ENCODE results near the gene HMX1.

The HMX1 gene

DNA sequence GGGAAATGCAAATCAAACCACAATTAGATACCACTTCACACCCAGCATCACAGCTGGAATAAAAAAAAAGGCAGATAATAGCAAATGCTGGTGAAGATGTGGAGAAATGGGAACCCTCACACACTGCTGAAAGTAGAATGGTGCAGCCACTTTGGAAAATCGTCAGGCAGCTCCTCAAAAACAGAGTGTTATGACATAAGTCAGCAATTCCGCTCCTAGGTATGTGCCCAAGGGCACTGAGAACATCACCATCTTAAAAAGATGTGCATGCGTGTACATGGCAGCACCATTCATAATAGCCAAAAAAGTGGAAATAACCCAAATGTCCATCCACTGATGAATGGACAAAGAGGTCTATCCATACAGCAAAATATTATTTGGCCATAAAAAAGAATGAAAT, 28.0 kb downstream of the HMX1 start:
- DNase-seq (ENCODE audit: insufficient read length, low spot score) (no peak), FAIRE-seq (no peak)
- no peak for TF ChIP-seq CTCF (IDR thresholded peaks at IDR 0.05; ENCODE audit: insufficient read depth, missing control alignments)

DNA sequence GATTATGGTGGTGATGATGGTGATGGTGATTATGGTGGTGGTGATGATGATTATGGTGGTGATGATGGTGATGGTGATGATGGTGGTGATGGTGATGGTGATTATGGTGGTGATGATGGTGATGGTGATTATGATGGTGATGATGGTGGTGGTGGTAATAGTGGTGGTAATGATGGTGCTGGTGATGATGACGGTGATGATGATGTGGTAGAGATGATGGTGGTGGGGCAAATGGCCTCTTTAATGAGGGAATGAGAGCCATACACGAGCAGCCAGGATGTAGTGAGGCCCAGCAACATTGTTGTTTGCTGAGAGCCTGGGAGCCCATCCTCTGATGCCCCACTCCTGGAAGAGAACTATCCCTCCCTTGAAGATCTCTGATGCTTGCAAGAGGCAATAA, 29.0 kb downstream of the HMX1 start:
- DNase-seq (ENCODE audit: insufficient read length, low spot score) (no peak), FAIRE-seq (no peak)
- TF ChIP-seq CTCF (IDR thresholded peaks at IDR 0.05; ENCODE audit: insufficient read depth, missing control alignments), result no peak

DNA sequence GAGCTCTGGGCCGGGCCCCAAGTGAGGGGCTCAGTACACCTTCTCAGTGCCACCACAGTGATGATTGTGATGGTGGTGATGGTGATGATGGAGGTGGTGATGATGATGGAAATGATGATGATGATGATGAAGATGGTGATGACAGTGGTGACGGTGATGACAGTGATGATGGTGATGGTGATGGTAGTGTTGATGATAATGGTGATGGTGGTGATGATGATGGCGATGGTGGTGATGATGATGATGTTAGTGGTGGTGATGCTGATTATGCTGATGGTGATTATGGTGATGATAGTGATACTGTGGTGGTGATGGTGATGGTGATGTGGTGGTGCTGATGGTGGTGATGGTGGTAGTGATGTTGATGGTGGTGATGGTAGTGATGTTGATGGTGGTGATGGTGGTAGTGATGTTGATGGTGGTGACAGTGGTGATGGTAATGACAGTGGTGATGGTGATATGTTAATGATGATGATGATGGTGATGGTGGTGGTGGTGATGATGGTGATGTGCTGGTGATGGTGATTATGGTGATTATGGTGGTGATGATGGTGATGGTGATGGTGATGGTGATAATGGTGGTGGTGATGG, 29.9 kb downstream of the HMX1 start:
- FAIRE-seq (no peak), DNase-seq (ENCODE audit: insufficient read length, low spot score) (no peak)
- TF ChIP-seq CTCF (IDR thresholded peaks at IDR 0.05; ENCODE audit: insufficient read depth, missing control alignments), result no peak

GRCh38 chr4:8840816-8841455, 30.7 kb downstream of the HMX1 start:
- TF ChIP-seq CTCF (IDR thresholded peaks at IDR 0.05; ENCODE audit: insufficient read depth, missing control alignments), result no peak
- FAIRE-seq, result no peak
- no peak for DNase-seq (ENCODE audit: insufficient read length, low spot score)

DNA sequence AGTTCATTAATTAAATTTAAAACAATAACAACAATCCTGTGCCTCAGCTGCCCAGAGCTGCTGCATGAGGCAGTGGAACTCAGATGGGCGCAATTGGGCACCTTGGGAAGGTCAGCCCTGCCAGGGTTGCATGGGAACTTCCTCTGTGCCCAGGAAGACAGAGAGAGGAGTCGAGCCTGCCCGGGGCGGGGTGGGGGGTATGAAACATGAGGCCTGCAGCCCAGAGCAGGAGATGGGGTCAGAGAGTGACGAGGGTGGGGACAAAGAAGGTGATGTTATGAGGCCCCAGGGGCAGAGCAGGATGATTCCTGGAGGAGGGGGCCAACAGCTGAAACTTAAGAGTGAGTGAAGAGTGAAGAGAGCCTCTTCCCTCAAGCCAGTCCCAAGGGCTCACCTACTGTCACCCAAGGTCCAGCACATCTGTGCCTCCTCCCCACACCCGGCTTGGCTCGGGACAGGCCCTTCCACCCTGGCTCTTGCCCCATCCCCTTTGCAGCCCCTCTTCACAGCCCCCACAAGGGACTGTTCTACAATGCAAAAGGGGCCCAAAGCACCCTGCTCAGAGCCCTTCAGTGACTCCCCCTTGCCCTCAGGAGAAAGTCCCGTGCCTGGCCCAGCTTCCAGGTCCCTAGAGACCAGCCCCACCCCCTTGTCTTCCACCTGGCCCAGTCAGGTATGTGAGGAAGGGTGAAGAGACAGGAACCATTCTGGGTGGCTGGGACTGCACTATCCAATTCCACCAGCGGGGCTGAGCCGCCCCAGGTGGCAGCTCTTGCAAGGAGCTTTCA, 31.4 kb downstream of the HMX1 start:
- FAIRE-seq, result no peak
- TF ChIP-seq CTCF (IDR thresholded peaks at IDR 0.05; ENCODE audit: insufficient read depth, missing control alignments), result no peak
- DNase-seq (ENCODE audit: insufficient read length, low spot score), result no peak

DNA sequence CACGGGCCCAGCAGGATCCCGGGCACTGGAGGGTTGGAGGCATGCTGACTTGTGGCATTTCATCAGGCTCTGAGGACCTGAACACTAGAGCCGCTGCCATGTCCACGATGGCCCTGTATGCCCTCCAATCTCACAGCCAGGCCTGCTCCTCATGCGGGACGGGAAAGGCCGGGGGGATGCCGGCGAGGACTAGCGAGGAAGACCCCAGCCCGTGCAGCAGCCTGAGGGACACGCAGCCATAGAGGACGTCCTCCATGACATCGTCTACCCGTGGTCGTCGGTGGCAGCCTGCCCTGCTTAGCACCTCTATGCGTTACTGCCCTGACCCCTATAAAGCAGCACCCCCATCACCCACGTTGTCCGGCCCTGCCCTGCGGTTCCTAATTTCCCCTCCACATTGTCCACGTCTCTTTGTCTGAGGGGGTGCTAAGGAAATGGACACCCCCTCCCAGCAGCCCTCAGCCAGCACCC, 32.6 kb downstream of the HMX1 start:
- FAIRE-seq (no peak), DNase-seq (ENCODE audit: insufficient read length, low spot score) (no peak)
- no peak for TF ChIP-seq CTCF (IDR thresholded peaks at IDR 0.05; ENCODE audit: insufficient read depth, missing control alignments)

Data from D721Med (cell line).